PC-9 (cell line): ENCODE results near the gene LCLAT1.

ENCODE experiments used
- EZH2 ChIP-seq: fragments of 200-600 bp; sonication (generic); IDR thresholded peaks from 2 replicates; pipeline ENCODE4 v1.8.0; 2017; ENCODE audit warnings: antibody characterized with exemption, low read depth
- TF ChIP-seq, protein P1 (sequence below): fragments of 200-600 bp; sonication (generic); conservative IDR thresholded peaks from 2 replicates; pipeline ENCODE4 v1.6.1; 2017; ENCODE audit warnings: mixed run types, antibody characterized with exemption, mild to moderate bottlenecking, moderate library complexity

- TF ChIP-seq, protein P1, sequence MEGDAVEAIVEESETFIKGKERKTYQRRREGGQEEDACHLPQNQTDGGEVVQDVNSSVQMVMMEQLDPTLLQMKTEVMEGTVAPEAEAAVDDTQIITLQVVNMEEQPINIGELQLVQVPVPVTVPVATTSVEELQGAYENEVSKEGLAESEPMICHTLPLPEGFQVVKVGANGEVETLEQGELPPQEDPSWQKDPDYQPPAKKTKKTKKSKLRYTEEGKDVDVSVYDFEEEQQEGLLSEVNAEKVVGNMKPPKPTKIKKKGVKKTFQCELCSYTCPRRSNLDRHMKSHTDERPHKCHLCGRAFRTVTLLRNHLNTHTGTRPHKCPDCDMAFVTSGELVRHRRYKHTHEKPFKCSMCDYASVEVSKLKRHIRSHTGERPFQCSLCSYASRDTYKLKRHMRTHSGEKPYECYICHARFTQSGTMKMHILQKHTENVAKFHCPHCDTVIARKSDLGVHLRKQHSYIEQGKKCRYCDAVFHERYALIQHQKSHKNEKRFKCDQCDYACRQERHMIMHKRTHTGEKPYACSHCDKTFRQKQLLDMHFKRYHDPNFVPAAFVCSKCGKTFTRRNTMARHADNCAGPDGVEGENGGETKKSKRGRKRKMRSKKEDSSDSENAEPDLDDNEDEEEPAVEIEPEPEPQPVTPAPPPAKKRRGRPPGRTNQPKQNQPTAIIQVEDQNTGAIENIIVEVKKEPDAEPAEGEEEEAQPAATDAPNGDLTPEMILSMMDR = no peak
- no peak for TF ChIP-seq EZH2
These were observed 102.0 kb downstream of the LCLAT1 start for GRCh38 chr2:30549096-30549495.
